DMS53 (cell line): Measurements from ENCODE around the gene MAGEB1.

ENCODE experiments used
- DNase-seq: peaks from one replicate; lab custom pipeline; 2025; lab: John Stamatoyannopoulos, UW

MAGEB1 gene, protein sequence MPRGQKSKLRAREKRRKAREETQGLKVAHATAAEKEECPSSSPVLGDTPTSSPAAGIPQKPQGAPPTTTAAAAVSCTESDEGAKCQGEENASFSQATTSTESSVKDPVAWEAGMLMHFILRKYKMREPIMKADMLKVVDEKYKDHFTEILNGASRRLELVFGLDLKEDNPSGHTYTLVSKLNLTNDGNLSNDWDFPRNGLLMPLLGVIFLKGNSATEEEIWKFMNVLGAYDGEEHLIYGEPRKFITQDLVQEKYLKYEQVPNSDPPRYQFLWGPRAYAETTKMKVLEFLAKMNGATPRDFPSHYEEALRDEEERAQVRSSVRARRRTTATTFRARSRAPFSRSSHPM

DNA sequence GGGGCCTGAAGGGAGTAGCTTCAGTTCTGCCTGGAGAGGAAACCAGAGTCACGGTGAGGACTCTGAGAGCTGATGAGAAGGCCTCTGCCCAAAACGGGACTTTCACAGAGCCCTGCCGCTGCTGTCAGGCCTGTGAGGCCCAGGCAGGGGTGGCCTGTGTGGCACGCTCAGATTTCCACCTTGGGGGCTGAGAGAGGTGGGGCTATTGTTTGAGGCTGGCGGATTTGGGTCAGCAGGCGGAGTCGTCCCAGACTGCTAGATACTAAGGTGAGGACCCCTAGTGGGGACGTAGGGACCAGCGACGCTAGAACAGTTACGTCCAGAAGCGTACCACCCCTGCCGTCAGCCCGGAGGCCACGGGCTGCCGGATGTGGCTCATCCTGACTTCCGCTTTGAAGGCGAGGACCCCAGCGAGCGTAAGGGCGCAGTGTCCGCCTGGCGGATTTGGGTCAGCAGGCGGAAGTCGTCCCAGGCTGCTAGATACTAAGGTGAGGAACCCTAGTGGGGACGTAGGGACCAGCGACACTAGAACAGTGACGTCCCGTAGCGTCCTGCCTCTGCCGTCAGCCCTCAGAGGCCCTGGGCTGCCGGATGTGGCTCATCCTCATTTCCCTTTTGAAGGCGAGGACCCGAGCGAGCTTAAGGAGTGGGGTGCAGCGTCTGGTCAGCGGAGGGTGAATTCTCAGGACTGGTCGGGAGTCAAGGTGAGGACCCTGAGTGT is at the start of gene MAGEB1:
TSS of gene MAGEB1 (plus strand) at position 378 of the 721 bp plus-strand sequence. CDS start 3,348 bp downstream, outside the sequence.
- peak; percentile 67 for DNase-seq

DNA sequence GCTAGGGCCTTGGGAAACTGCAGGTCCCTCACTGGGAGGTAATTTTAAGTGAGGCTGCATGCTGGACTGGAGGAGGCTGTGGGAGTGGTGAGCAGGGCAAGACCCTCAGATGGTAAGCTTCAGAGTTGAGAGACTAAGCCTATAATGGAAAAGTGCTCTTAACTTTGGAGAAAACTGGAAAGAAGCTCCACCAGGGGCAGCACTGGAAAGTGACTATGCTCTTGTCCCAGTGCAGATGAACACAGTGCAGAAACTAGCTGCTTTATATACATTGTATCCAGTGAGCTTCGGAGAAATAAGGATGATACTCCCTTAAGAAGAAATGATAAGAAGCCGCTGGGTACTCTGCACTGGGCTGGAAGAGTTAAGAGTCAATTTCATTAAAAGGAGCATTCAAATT is 34.8 kb upstream of the MAGEB1 start:
- no peak for DNase-seq

DNA sequence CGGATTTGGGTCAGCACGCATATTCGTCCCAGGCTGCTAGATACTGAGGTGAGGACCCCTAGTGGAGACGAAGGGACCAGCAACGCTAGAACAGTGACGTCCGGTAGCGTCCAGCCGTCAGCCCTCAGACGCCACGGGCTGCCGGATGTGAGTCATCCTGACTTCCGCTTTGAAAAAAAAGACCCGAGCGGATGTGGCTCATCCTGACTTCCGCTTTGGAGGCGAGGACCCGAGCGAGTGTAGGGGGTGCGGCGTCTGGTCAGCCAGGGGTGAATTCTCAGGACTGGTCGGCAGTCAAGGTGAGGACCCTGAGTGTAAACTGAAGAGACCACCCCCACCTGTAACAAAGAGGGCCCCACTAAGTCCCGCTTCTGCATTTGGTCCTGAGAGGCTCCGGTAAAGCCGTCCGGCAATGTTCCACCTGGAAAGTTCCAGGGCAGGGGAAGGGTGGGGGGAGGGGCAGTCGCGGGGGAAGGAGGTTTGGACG is 31.5 kb upstream of the MAGEB1 start, which contains the start of gene MAGEB2:
TSS of gene MAGEB2 (plus strand) at position 207 of the 487 bp plus-strand sequence. CDS start 3,018 bp downstream, outside the sequence.
- peak; percentile 93 for DNase-seq

DNA sequence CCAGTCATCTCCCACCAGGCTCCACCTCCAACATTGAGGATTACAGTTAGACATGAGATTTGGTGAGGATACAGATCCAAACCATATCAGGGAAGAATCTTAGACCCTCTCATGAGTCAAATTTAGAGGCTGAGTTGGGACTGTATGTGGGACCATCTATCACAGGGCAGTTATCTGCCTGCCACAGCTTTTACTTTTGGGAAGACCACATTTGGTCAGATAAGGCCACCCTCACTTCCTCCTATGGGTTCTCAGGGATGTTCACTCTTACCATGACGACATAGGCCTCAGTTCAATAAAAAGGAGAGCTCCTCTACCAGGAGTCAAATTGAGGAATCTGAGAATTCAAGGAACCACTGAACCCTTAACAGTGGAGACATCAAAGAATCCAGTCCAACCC is 29.5 kb upstream of the MAGEB1 start:
- no peak for DNase-seq

DNA sequence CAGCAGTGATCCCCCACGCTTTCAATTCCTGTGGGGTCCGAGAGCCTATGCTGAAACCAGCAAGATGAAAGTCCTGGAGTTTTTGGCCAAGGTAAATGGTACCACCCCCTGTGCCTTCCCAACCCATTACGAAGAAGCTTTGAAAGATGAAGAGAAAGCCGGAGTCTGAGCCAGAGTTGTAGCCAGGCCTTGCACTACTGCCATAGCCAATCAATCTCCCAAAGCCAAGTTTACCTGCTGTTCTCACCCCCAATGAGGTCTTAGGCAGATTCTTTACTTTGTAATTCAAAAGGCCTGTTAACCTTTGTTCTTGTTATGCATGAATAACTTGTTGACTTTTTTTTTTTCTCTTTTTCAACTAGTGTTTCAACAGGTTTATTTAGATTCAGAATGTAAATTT is 27.6 kb upstream of the MAGEB1 start:
- DNase-seq = peak; percentile 5

DNA sequence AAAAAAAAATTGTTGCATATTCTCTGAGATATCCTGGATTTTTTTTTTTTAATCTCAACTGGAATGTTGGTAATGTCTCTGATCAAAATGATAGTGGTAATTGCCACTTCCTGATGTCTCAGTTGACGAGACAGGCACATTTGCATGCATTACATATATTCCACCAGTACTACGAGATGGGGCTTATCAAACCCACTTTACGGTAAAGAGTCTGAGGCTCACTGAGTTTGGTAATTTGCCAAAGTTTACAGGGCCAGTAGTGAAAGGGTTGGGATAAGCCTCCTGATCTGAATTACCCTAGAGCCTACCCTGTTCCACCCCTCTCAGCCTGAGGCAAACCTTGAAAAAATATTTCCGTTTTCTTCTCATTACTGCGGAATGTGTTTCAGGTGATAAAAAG is 26.3 kb upstream of the MAGEB1 start:
- DNase-seq = no peak

DNA sequence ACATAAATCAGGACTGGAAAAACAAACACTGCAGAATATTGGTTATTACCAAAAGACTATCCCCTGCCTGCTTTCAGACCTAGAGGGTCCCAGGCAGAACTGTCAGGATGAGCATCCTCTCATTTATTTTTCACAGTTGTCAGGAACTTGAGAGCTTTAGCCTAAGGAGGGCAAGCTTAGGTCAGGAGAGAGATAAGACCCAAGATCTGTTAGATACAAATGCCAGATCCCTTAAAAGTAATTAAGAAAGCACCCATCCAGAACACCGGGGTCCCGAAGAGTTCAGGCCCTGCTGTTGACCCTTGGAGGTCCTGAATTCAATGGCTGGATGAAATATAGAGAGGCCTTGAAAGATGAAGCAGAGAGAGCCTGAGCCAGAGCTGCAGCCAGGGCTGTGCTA is 22.4 kb upstream of the MAGEB1 start:
- no peak for DNase-seq

DNA sequence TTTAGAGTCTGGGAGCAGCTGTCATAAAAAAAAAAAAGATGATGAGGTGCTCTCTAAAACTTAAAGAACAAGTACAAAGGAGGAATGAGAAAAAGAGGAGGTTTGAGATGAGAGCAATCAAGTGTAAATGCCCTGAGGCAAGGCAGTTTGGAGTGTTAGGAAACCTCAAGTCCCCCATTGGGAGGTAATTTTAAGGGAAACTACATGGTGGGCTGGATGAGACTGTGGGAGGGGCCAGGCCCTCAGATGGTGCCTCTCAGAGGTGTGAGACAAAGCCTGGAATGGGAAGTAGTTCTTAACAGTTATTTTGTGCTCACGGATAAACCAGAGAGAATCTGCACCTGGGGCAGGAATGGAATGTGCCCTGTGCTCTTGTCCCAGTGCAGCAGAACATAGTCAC is 18.4 kb upstream of the MAGEB1 start:
- DNase-seq = no peak

DNA sequence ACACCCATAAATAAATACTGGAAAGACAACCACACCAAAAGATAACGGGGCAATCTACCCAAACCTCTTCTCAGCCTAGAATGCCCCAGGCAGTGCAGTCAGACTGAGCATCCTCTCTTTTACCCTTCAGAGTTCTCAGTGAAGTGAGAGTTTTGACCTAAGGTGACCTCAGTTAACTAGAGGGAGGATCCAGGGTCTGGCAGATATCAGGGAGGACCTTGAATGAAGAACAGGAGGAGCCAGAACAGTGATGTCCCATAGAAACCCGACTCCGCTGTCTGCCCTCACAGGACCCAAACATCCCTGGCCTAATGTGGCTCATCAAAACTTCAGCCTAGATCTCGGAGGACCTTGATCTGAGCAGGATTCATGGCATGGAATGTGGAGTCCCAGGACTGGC is 16.6 kb upstream of the MAGEB1 start, which contains the start of gene MAGEB3:
TSS of gene MAGEB3 (plus strand) at position 263 of the 400 bp plus-strand sequence. CDS start 5,268 bp downstream, outside the sequence.
- DNase-seq = no peak

DNA sequence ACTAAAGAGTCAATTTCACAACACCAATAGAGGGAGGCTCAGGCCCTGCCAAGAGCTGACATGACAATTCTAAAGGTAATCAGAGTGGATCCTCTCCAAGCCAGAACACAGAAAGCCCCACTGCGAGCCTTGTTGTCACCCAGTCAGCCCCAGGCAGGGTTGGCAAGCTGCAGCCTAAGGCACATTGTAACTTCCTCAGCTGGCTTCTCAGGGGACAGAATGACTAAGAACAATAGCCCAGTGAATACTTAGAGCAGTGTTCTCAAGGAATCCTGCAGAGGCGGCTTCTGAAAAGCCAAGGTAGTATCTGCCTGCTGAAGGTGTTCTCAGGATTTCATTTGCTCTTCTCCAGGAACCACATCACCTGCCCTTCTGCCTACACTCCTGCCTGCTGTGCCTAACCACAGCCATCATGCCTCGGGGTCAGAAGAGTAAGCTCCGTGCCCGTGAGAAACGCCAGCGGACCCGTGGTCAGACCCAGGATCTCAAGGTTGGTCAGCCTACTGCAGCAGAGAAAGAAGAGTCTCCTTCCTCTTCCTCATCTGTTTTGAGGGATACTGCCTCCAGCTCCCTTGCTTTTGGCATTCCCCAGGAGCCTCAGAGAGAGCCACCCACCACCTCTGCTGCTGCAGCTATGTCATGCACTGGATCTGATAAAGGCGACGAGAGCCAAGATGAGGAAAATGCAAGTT is 5.1 kb upstream of the MAGEB1 start, which contains the start of gene MAGEB4:
TSS of gene MAGEB4 (plus strand) at position 277 of the 692 bp plus-strand sequence. CDS start at position 413, 136 bp downstream.
- DNase-seq = no peak

DNA sequence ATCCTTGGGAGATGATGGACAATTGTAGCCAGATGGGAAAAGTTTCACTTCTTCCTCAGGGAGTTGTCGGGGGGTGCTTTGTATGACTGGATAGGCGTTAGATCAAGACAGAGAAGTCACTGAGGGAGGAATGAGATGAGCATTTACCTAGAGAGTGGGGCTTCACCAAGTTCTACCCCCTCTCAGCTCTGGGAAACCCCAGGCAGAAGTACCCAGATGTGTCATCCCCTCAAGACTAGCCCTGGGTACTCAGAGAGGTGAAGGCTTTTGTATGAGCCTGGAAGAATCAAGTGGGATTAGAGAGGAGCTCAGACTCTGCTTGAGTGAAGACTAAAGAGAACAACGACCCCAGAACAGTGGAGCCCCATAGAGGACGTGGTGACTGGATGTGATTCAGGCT is 1.9 kb downstream of the MAGEB1 start:
- DNase-seq = no peak

DNA sequence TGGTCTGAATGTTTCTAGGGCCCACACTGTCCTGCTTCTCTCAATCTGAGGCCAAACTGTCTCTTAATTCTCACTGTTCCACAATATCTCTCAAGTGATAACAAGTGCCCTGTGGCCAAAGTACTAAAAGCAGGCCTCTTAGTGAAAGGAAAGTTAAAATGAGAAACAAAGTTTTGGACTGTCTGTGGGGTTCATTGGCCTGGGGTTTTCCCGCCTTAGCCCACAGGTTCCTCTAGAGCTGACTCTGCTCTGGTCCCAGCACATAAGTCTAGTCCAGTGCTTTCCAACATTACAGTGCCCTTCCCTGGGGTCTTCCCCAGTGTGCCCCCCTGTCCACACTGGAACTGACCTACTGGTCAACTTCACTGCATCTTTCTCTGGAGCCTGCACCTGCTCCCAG is 6.3 kb downstream of the MAGEB1 start:
- no peak for DNase-seq

DNA sequence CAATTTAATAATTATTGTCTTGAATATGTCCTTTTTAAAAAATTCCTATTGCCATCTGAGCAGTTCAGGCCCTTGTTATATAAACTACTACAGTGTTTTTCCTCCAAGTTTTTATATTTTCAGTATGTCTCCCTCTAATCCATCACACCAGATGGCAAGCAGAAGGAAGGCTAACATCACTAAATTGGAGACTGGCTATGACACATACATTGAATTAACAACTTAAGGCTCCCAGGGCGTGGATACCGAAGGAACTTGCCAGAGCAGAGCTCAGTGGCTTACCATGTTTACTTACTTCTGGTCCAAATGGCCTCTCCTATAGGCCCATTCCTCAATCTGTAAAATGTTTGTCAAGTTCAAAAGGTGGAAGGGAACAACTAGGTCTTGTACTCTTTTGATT is 13.0 kb downstream of the MAGEB1 start:
- no peak for DNase-seq

DNA sequence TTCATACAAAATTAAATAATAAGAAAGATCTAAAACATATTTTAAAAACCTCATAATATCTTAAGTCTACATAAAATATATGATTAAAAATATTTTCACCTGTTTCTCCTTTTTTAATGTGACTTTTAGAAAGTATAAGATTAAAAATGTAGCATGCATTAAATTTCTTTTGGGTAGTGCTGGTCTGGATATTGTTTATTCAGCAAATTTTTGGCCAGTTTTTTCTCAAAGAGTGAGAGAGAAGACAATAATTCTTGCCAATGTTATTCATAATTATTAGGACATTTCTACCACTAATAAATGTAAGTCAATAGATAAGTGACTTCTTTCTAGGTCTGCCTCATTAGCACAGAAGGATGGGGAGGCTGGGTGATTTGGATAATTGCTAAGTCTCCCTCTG is 14.1 kb downstream of the MAGEB1 start:
- DNase-seq = no peak

DNA sequence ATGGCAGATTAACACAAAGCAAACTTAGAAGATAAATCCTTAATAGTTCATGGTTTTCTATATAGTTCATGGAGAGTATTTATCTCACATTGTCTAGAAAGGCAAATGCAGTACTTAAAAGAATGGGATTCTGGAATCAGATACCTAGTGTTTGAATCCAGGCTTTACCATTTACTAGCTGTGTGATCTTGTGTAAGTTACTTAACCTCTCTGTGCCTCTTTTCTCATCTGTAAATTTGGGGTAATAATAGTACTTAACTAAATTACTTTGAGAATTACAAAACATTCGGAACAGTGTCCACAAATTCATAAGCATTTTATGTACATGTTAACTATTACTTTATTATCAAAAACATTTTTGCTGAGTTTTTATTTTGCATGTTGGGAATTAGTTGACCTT is 15.8 kb downstream of the MAGEB1 start:
- DNase-seq = no peak

DNA sequence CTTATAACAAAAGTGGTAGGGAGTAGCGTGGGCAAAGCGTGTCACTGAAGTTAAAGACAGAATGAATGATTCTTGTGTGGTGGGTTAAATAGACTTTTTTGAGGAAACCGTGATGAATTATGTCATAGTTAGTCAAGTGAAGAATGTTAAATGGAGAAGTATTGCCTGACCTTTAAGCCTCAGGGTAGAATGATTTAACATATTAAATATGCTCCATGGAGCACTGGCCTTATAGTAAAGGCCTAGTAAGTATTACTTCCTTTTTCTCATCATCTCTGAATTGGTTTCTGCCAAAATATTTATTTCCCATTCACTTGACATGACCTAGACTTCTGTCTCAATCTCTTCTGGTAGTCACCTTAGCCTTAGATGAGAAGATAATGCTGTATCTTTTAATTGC is 23.7 kb downstream of the MAGEB1 start:
- DNase-seq = no peak

DNA sequence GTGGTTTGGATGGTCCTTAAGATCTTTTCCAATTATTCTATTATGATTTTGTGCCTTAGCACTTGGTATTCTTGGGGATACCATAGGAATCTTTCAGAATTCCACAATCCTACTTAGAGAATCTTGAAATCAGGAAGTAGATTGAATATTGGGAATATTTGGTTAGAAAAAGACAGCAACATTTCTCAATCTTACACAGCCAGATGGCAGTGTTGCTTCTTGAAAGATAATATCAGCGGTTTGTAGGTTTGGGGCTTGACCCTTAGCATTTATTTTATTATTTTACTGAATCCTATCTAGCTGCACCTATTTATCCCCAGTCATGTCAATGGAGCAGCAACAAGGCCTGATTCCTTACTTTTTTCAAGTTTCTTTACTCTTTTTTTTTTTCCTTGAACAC is 28.6 kb downstream of the MAGEB1 start:
- DNase-seq = peak; percentile 60

DNA sequence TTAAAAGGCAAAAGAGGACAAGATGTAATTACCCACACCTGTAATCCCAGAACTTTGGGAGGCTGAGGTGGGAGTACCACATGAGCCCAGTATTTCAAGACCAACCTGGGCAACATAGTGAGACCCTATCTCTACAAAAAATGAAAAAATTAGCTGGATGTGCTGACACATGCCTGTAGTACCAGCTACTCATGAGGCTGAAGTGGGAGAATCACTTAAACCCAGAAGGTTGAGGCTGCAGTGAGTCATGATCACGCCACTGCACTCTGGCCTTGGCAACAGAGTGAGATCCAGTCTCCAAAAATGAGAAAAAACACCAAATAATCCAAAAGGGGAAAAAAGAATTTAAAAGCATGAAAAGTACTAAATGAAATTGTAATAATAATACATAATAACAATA is 31.4 kb downstream of the MAGEB1 start:
- DNase-seq = peak; percentile 37

DNA sequence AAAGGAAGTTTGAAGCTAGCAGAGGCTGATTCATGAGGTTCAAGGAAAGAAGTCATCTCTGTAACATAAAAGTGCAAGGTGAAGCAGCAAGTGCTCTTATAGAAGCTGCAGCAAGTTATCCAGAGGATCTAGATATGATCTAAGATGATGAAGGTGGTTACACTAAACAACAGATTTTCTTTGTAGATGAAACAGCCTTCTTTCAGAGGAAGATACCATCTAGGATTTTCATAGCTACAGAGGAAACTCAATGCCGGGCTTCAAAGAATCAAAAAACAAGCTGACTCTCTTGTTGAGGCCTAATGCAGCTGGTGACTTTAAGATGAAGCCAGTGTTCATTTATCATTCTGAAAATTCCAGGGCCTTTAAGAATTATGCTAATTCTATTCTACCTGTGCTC is 33.5 kb downstream of the MAGEB1 start:
- DNase-seq = no peak

DNA sequence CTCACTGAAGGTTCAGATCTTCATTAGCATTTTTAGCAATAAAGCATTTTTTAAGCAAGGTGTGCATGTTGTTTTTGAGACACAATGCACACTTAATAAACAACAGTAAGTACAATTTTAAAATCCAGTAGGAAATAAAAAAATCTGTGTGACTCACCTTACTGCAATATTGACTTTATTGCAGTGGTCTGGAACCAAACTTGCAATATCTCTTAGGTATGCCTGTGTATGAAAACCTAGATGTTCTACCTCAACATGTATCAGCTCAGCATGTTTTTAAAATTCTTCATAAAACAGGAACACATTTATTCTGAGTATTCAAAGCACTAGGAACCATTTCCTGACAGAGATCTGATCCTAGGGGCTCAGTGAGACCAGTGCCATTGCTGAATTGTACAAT is 35.6 kb downstream of the MAGEB1 start:
- peak; percentile 57 for DNase-seq

DNA sequence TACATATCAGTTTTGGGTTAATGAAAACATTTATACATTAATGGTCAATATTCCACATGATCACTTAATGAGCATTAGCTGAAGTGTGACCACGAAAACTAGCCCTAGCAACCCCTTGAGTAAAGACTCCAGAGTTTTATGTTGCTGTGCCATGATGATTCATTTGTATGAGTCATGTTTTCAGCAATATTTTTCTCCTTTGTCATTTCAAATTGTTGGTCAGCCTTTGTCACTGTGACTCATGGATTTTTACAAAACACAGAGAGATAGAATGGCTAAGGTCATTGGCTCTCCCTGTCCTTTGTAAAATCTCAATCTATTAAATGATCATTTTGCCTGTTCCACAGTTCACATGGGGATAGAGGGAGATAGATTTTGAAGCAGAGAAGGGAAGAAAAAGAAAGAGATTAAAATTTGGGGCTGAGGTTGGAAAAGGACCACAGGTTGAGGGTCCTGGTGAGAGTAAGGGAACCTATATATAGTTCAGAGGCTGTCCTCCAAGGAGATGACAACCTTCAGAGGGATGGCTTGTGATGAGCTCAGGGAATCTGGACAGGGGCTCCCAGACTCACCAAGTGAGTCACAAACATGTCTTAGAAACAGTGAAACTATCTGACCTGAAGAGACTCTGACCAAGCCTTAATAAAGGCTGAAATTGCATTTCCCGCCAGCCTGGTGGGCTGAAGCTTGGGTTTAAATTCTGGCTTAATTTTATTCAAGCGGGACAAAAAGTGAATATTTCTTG is 36.7 kb downstream of the MAGEB1 start:
- peak; percentile 87 for DNase-seq
